NCI-H2227 treated with DMSO at 0.1 percent for 48 hours (cell line): ENCODE measurements around the gene HES2.
"Not testable (repeated sequence)": the region's sequence is repeated elsewhere in the genome, so short reads cannot be mapped to it uniquely, and the experiment has no call there.

ENCODE experiments used
- DNase-seq: peaks from one replicate; lab custom pipeline; 2025; lab: John Stamatoyannopoulos, UW

The HES2 gene

GRCh38 chr1:6454856-6455751 is 35.4 kb upstream of the HES2 start:
- DNase-seq = no peak

- DNase-seq = not testable (repeated sequence)
These were observed 34.5 kb upstream of the HES2 start for GRCh38 chr1:6453895-6454855.

GRCh38 chr1:6450943-6451373 is 31.2 kb upstream of the HES2 start:
- no peak for DNase-seq

- not testable (repeated sequence) for DNase-seq
These were observed 30.8 kb upstream of the HES2 start for GRCh38 chr1:6450486-6450885.

GRCh38 chr1:6450005-6450450 is 30.3 kb upstream of the HES2 start:
- no peak for DNase-seq

- DNase-seq = no peak
These were observed 29.3 kb upstream of the HES2 start for GRCh38 chr1:6448749-6449631.

GRCh38 chr1:6447818-6448748 is 28.4 kb upstream of the HES2 start:
- no peak for DNase-seq

GRCh38 chr1:6447016-6447817 is 27.5 kb upstream of the HES2 start:
- no peak for DNase-seq

- no peak for DNase-seq
These were observed 26.9 kb upstream of the HES2 start for GRCh38 chr1:6446665-6447015.

- DNase-seq = not testable (repeated sequence)
These were observed 26.2 kb upstream of the HES2 start for GRCh38 chr1:6445929-6446328.

GRCh38 chr1:6445062-6445763 is 25.5 kb upstream of the HES2 start:
- DNase-seq = no peak

- no peak for DNase-seq
These were observed 24.7 kb upstream of the HES2 start for GRCh38 chr1:6444377-6444776.

- DNase-seq = no peak
These were observed 23.8 kb upstream of the HES2 start for GRCh38 chr1:6443339-6444115.

GRCh38 chr1:6441586-6441985 is 21.9 kb upstream of the HES2 start:
- no peak for DNase-seq

- peak; percentile 29 for DNase-seq
These were observed 20.7 kb upstream of the HES2 start for GRCh38 chr1:6440198-6441126.

- DNase-seq = peak; percentile 42
These were observed 18.4 kb upstream of the HES2 start for GRCh38 chr1:6438047-6438525.
